Neural cell (in vitro differentiated cells): Measurements from ENCODE around the gene RFX8.

Experiments used
- EP300 ChIP-seq: fragments of 450-650 bp; conservative IDR thresholded peaks from 2 replicates; pipeline ENCODE4 v1.6.1; 2014; ENCODE audit warnings: antibody characterized with exemption, mild to moderate bottlenecking, moderate library complexity; ENCODE audit not compliant: poor library complexity, severe bottlenecking
- EZH2 ChIP-seq: fragments of 200-600, 300-800 bp; shearing (Covaris generic), sonication (generic); IDR thresholded peaks from 2 replicates; pipeline ENCODE4 v1.6.1; 2014; ENCODE audit warnings: antibody characterized with exemption, low read length, borderline replicate concordance, mild to moderate bottlenecking; ENCODE audit not compliant: insufficient read depth, poor library complexity, severe bottlenecking
- MXI1 ChIP-seq: fragments of 450-650 bp; conservative IDR thresholded peaks from 2 replicates; pipeline ENCODE4 v1.6.1; 2014; ENCODE audit warnings: antibody characterized with exemption, mild to moderate bottlenecking; ENCODE audit not compliant: poor library complexity, severe bottlenecking
- POLR2AphosphoS5 ChIP-seq: IDR thresholded peaks from 2 replicates; pipeline ENCODE4 v1.6.1; 2012
- RAD21 ChIP-seq: fragments of 450-650 bp; conservative IDR thresholded peaks from 2 replicates; pipeline ENCODE4 v1.6.1; 2014; ENCODE audit warnings: antibody characterized with exemption, mild to moderate bottlenecking, moderate library complexity
- TAF1 ChIP-seq: IDR thresholded peaks from 2 replicates; pipeline ENCODE4 v1.6.1; 2012; ENCODE audit warnings: low read depth
- TF ChIP-seq, protein P1 (sequence below): IDR thresholded peaks from 2 replicates; pipeline ENCODE4 v1.6.1; 2012; ENCODE audit warnings: borderline replicate concordance
- TF ChIP-seq, protein P2 (sequence below): fragments of 450-650 bp; IDR thresholded peaks from 2 replicates; pipeline ENCODE4 v1.5.1; 2014; ENCODE audit warnings: antibody characterized with exemption, mild to moderate bottlenecking, moderate library complexity; ENCODE audit not compliant: poor library complexity, severe bottlenecking

DNA sequence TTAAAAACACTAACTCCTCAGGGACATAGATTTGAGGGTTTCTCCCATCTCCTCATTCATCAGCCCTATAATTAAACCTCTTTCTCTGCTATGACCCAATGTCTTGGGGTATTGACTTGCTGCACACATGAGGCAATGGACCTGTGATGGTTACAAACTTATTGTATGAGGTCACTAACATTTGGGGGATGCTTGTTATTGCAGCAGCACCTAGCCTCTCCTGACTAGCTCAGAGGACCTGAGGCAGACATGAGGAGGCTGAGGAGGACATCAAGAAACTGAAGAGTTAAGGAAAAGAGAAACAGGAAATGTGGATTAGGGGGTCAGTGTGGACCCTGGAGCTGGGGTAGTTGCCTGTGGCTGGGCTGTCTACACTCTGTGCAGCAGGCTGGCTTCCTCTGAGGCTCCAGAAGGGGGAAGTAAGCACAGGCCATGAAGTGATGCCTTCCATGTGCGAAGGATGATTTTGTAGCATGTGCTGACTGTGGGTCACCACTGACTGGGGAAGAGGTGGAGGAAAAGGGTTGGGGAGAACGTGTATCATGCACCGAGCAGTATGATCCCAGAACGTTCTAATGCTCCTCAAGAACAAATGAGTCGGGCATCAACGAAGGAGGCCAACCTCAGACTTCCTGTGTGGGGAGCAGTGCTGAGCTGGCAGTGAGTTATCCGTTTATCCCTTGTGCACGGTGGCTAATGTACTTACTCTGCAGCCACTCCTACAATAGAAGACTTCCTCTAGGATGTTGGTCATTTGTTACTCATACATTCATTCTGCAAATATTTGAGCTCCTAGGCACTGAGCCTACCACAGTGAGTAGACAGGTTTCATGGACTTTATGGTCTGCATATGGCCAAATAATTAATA is 42.1 kb upstream of the RFX8 start:
- TF ChIP-seq EP300 (no peak), POLR2AphosphoS5 (no peak), EZH2 (no peak), TAF1 (no peak), MXI1 (no peak), RAD21 (no peak)
- TF ChIP-seq, protein P1, sequence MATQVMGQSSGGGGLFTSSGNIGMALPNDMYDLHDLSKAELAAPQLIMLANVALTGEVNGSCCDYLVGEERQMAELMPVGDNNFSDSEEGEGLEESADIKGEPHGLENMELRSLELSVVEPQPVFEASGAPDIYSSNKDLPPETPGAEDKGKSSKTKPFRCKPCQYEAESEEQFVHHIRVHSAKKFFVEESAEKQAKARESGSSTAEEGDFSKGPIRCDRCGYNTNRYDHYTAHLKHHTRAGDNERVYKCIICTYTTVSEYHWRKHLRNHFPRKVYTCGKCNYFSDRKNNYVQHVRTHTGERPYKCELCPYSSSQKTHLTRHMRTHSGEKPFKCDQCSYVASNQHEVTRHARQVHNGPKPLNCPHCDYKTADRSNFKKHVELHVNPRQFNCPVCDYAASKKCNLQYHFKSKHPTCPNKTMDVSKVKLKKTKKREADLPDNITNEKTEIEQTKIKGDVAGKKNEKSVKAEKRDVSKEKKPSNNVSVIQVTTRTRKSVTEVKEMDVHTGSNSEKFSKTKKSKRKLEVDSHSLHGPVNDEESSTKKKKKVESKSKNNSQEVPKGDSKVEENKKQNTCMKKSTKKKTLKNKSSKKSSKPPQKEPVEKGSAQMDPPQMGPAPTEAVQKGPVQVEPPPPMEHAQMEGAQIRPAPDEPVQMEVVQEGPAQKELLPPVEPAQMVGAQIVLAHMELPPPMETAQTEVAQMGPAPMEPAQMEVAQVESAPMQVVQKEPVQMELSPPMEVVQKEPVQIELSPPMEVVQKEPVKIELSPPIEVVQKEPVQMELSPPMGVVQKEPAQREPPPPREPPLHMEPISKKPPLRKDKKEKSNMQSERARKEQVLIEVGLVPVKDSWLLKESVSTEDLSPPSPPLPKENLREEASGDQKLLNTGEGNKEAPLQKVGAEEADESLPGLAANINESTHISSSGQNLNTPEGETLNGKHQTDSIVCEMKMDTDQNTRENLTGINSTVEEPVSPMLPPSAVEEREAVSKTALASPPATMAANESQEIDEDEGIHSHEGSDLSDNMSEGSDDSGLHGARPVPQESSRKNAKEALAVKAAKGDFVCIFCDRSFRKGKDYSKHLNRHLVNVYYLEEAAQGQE, result no peak
- TF ChIP-seq, protein P2, sequence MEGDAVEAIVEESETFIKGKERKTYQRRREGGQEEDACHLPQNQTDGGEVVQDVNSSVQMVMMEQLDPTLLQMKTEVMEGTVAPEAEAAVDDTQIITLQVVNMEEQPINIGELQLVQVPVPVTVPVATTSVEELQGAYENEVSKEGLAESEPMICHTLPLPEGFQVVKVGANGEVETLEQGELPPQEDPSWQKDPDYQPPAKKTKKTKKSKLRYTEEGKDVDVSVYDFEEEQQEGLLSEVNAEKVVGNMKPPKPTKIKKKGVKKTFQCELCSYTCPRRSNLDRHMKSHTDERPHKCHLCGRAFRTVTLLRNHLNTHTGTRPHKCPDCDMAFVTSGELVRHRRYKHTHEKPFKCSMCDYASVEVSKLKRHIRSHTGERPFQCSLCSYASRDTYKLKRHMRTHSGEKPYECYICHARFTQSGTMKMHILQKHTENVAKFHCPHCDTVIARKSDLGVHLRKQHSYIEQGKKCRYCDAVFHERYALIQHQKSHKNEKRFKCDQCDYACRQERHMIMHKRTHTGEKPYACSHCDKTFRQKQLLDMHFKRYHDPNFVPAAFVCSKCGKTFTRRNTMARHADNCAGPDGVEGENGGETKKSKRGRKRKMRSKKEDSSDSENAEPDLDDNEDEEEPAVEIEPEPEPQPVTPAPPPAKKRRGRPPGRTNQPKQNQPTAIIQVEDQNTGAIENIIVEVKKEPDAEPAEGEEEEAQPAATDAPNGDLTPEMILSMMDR, result no peak
